Measurements from ENCODE around the gene SLC36A4.
"Not testable (repeated sequence)": the region's sequence is repeated elsewhere in the genome, so short reads cannot be mapped to it uniquely, and the experiment has no call there.

Gene SLC36A4

DNA sequence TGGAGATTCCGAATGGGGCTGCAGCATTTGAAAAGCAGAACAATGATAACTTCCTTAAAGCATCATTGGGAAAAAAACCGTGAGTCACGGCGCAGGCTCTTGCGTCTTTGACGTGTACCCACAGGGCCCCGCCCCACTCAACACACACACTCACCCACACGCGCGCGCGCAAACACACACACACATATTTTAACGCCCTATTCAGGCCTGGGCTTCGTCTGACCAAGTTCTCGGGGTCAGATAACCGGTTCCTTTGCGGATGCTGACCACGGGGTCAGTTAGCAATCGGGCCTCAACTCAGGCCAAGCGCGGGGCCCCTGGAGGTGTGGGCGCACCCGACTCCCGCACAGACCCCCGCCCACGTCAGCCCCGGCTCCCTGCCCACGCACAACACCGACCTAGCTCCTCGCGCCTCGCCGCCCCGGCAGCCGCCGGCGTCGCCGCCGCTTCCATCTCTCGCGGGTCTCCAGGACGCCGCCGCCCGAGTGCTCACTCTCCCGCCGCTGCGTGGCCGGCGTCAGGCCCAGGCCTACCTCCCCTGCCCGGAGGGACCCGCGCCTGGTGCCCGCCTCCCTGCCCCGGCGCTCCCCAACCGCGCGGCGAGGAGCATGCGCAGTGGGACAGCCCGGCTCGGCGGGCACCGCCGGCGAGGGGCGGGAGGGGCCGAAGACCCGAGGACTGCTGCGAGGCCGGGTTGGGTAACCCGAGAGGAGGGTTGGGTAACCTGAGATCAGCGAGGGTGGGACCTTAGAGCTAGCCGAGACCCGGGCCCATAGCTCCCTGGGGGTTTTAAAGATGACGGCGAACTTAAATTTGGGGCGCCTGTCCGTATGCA, at the start of gene SLC36A4:
Gene SLC36A4 (minus strand): TSS at position 612 of the 835 bp plus-strand sequence. CDS start 159 bp downstream, at position 453.
- DNase-seq (ENCODE audit: low spot score): peak; percentile 87

DNA sequence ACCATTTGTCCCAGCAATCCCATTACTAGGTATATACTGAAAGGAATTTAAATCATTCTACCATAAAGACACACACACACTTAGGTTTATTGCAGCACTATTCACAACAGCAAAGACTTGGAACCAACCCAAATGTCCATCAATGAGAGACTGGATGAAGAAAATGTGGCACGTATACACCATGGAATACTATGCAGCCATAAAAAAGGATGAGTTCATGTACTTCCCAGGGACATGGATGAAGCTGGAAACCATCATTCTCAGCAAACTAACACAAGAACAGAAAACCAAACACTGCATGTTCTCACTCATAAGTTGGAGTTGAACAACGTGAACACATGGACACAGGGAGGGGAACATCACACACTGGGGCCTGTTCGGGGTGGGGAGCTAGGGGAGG, 49.0 kb upstream of the SLC36A4 start:
- not testable (repeated sequence) for DNase-seq (ENCODE audit: low spot score)

DNA sequence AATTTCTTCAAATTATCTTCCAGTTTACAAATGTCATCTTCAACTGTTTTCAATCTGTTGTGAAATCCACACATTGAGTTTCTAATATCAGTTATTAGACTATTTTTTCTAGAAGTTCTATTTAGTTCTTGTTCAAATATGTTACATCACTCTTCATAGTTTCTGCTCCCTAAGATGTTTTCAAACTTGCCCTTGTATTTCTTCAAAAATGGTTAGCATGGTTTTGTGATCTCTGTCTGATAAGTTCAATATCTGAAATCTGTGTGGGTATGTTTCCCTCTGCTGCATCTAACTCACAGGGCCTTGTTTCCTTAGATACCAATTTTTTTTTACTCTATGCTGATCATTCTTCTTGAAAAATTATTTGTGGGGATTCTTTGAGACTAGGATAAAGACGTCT, 46.2 kb upstream of the SLC36A4 start:
- DNase-seq (ENCODE audit: low spot score): no peak

- DNase-seq (ENCODE audit: low spot score): no peak
Observed at GRCh38 chr11:93239966-93240365, 42.2 kb upstream of the SLC36A4 start.

DNA sequence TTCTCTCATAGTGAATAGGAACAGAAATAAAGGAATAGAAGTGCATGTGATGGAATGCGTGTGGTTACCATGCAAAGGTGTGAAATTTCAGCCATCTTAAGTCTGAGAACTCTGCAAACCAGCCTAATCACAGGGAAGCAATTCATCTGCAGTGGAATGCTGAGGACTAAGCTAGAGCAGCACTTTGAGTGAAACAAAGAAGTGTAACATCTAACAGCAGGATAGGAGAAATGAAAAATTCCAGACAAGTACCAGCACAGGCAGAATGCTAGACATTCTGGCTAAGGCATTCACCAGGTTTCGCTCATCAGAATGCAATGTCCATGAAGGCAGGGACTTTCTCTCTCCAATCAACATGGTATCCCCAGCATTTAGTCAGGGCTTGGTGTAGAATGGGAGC, 41.2 kb upstream of the SLC36A4 start:
- DNase-seq (ENCODE audit: low spot score): no peak

DNA sequence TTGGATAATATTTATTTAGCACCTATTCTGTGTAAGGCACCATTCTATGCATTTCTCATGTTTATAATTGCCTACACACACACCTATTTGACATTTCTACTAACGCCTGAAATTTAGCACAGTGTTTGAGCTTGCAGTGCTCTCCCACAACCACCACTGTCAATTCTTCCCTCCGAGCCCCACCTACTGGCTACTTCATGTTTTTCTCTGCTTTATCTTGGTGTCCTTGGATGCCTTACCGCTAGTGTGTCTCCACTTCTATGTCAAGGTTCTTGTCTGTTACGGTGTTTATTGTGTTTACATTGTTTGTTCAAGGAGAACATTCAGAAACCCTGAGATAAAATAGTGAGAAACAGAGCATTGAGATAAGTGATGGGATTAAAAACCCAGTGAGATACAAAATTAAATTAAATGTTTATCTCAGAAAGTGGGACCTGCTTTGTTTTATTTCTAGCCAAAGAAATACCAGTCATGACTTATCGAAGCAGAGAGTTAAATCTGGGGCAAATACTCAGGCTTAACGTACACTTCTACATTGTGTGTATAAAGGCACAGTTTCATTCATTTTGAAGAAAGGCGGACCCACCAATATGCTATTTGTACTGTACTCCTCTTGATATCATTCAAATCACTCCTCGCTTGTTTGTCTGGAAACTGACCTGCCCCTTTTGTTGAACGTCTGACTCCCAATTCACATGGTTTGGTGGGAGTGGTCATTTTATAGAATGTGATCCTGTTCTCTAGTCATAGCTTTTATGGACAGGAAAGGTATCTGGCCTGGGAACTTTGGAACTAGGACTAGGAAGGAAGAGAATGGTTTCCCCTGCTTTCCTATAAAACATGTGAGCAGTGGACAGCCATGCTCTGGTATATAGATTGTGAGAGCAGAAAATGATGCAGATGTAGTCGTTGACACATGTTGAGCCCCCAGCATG, 39.2 kb upstream of the SLC36A4 start:
- DNase-seq (ENCODE audit: low spot score): no peak

DNA sequence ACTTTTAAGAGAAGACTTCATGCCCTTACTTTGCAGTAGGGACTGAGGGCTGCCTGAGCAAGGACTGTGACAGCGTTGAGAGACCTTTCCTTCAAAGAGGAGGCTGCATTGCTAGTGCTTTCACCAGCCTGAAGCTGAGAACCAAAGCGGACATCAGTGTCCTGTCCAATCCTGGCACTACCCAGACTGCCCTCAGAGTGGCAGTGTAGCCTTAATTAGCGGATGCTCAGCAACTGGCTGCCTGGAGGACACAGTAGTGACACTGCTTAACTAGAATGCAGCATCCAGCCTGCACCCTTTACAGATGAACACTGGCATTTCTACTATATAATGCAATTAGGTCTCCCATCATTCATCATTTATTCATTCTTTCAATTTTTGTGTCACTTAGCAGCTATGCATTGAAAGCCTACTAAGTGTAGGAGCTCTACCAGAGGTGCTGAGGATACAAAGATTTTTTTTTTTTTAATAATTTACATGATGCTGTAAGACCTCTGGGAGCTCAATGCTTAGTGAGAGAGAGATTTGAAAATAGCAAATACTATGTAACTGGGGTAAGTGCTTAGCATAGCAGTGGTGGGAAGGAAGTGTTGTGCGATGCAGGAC, 36.9 kb upstream of the SLC36A4 start:
- peak; percentile 79 for DNase-seq (ENCODE audit: low spot score)

- no peak for DNase-seq (ENCODE audit: low spot score)
Observed at GRCh38 chr11:93229876-93230275, 32.1 kb upstream of the SLC36A4 start.

- no peak for DNase-seq (ENCODE audit: low spot score)
Observed at GRCh38 chr11:93225662-93226061, 27.9 kb upstream of the SLC36A4 start.

- no peak for DNase-seq (ENCODE audit: low spot score)
Observed at GRCh38 chr11:93221539-93221938, 23.7 kb upstream of the SLC36A4 start.

- no peak for DNase-seq (ENCODE audit: low spot score)
Observed at GRCh38 chr11:93220078-93220477, 22.3 kb upstream of the SLC36A4 start.

DNA sequence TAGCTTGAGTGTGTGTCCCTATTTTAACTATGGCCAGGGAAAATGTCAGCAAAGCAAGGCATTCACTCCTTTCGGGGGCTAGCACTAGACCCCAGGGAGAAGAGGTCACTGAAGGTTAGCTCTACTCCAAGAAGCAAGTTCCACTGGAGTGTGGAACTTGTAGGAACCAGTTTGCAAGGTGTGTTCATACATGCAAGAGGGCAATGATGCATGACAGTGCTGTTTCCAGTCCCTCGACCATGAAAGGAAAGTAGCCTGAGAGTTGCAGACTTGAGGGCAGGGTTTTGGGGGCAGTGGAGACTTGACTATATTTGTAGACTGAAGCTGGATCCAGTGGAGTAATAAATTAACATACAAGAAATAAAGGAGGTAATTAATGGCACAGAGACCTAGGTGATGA, 21.6 kb upstream of the SLC36A4 start:
- DNase-seq (ENCODE audit: low spot score): no peak

DNA sequence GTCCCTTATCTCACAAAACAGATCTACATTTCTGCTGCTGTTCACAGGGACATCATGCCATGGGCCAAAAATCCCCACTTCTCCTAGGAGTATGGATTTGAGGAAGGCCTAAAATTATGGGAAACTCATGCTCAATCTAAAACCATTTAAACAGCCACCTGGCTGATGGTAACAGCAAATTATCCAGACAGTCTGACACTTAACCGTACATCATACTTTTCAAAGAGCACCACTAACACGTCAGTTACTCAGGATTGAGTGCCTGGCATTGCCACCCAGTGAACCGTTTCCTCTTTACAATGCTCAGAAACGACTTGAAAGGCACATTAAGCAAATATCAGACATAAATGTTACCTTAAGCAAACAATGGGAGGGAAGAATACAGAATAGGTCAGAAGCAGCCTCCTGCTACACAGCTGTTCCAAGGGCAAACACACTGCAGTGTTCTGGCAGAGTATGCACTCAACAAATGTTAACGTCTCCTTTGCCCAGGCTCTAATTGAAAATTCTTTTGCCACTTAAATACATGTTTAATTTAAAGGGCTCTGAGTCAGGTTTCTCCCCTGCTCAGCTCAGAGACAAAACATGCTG, 18.8 kb upstream of the SLC36A4 start:
- no peak for DNase-seq (ENCODE audit: low spot score)

GRCh38 chr11:93213622-93214021, 15.8 kb upstream of the SLC36A4 start:
- no peak for DNase-seq (ENCODE audit: low spot score)

GRCh38 chr11:93212094-93212493, 14.3 kb upstream of the SLC36A4 start:
- no peak for DNase-seq (ENCODE audit: low spot score)

DNA sequence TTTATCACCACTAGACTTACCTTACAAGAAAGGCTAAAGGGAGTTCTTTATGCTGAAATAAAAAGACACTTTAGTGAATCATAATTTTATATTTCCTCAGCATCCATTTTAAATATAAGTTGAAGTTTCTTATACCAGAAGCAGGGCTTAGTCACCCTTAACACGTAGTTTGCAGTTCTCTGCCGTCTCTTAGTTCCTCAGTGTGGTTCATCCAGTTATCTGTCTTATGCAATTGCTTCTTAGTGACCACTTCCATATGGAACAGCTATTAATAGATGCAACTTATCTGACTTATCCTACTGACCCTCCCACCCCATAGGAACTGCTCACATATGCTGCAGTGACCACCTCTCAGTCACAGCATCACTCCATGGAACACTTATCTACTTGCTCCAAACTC, 11.7 kb upstream of the SLC36A4 start:
- no peak for DNase-seq (ENCODE audit: low spot score)

- DNase-seq (ENCODE audit: low spot score): no peak
Observed at GRCh38 chr11:93208663-93209270, 11.0 kb upstream of the SLC36A4 start.

- no peak for DNase-seq (ENCODE audit: low spot score)
Observed at GRCh38 chr11:93199616-93200015, 1.8 kb upstream of the SLC36A4 start.

- no peak for DNase-seq (ENCODE audit: low spot score)
Observed at GRCh38 chr11:93198215-93198845, 539 bp upstream of the SLC36A4 start.

GRCh38 chr11:93196816-93197379, 893 bp downstream of the SLC36A4 start:
- DNase-seq (ENCODE audit: low spot score): no peak
